ENCODE measurements around the gene SLC6A15.

The SLC6A15 gene

DNA sequence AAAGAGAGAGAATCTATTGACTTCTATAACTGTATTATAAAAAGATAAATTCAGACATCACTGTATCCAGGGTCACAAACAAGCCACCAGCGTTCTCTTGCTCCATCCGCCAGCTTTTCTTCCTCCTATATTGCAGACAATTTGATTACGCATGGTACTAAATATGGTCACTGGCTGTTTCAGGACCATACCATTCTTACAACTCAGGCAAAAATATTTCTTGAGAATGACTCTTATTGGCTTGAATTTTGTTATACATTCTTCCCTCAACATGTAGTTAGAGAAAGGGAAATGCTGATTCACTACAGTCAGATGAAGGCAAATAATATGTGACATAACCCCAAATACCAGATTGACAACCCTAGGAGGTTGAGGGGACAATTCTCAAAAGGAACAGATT, 101.3 kb downstream of the SLC6A15 start:
- DNase-seq (ENCODE audit: low read depth) = no peak
- no peak for TF ChIP-seq CTCF (IDR thresholded peaks at IDR 0.05; ENCODE audit: control insufficient read depth, insufficient read depth, low read depth, low read length, missing control alignments)
- H3K4me3 ChIP-seq (ENCODE audit: control insufficient read depth, low read depth, low read length) = no peak overlapping the region

DNA sequence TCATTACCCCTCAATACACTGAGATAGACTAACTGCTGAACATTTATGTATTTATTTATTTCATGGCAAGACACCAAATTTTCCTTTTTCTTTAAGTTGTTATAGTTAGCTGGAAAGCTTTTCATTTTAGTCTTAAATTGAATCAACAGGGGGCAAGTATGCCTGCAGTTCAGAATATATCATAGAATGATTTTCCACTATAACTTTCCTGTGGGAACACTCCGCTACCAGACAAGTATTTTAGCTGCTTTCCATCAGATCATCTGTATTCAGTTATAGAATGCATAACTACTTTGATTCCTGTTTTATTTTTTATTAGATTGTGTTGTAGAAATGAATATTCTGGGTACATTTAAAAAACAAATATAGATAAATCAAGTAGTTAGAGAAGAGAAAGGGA, 102.0 kb downstream of the SLC6A15 start:
- no peak for TF ChIP-seq CTCF (IDR thresholded peaks at IDR 0.05; ENCODE audit: control insufficient read depth, insufficient read depth, low read depth, low read length, missing control alignments)
- H3K4me3 ChIP-seq (ENCODE audit: control insufficient read depth, low read depth, low read length) = no peak overlapping the region
- no peak for DNase-seq (ENCODE audit: low read depth)
